H1 (cell line): ENCODE data around the gene CDHR5. TPM values are rescaled to one million over a fixed set of nuclear protein-coding genes. Genes with fewer than 3 reads are reported as not detected.

ENCODE experiments used
- BRCA1 ChIP-seq: IDR thresholded peaks from 2 replicates; pipeline ENCODE4 v1.6.1; 2012; ENCODE audit warnings: low read depth, low read length, improper control_type of control experiment
- polyA plus RNA-seq, 7 experiments: library from polyadenylated mRNA; depleted of rRNA in 3 of 7; stranded (reverse) in 5 of 7; unstranded in 2 of 7; fragments of >200 nt in 5 of 7; fragments of 200-250 nt in 2 of 7; gene quantifications; 1 replicate in 5 of 7; 2 replicates in 1 of 7; 4 replicates in 1 of 7; pipeline versions ENCODE4 v1.2.1 to v1.2.3, GENCODE V29; 2011 to 2013; ENCODE audit warnings: missing spikeins in 2 of 7, mixed read lengths in 2 of 7
- total RNA-seq: library from RNA; stranded (reverse); fragmentation: NEBNext Ultra II Directional; extraction: Animal tissue kit (Norgen Biotek cat#: 25700); gene quantifications from 2 replicates; pipeline ENCODE4 v1.2.1, GENCODE V29; 2021
- TF ChIP-seq, protein P1 (sequence below): fragments of 300-600 bp; sonication (generic); IDR thresholded peaks from 2 replicates; pipeline ENCODE4 v1.7.1; 2012; ENCODE audit warnings: low read length, moderate library complexity, mild to moderate bottlenecking, inconsistent platforms; ENCODE audit not compliant: insufficient replicate concordance

The CDHR5 gene
- total and polyA plus RNA-seq, 2 of the 8 experiments (the other 6 are each of a cell fraction or from before 2014, with no cell fraction given), result not detected

DNA sequence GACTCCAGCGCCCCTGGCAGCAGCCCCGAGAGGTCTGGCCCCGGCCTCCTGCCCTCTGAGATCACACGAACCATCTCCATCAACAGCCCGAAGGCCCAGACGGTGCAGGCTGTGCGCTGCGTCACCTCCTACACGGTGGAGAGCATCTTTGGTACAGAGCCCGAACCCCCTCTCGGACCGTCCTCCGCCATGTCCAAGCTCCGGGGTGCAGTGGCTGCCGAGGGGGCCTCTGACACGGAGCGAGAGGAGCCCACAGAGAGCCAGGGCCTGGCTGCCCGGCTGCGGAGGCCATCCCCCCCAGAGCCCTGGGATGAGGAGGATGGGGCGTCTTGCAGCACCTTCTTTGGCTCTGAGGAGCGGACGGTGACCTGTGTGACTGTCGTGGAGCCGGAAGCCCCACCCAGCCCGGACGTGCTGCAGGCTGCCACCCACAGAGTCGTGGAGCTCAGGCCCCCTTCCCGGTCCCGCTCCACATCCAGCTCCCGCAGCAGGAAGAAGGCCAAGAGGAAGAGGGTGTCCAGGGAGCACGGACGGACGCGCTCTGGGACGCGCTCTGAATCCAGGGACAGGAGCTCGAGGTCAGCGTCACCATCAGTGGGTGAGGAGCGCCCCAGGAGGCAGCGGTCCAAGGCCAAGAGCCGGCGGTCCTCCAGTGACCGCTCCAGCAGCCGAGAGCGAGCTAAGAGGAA, 16.6 kb downstream of the CDHR5 start (continued):
- TF ChIP-seq BRCA1, result no peak
- TF ChIP-seq, protein P1, sequence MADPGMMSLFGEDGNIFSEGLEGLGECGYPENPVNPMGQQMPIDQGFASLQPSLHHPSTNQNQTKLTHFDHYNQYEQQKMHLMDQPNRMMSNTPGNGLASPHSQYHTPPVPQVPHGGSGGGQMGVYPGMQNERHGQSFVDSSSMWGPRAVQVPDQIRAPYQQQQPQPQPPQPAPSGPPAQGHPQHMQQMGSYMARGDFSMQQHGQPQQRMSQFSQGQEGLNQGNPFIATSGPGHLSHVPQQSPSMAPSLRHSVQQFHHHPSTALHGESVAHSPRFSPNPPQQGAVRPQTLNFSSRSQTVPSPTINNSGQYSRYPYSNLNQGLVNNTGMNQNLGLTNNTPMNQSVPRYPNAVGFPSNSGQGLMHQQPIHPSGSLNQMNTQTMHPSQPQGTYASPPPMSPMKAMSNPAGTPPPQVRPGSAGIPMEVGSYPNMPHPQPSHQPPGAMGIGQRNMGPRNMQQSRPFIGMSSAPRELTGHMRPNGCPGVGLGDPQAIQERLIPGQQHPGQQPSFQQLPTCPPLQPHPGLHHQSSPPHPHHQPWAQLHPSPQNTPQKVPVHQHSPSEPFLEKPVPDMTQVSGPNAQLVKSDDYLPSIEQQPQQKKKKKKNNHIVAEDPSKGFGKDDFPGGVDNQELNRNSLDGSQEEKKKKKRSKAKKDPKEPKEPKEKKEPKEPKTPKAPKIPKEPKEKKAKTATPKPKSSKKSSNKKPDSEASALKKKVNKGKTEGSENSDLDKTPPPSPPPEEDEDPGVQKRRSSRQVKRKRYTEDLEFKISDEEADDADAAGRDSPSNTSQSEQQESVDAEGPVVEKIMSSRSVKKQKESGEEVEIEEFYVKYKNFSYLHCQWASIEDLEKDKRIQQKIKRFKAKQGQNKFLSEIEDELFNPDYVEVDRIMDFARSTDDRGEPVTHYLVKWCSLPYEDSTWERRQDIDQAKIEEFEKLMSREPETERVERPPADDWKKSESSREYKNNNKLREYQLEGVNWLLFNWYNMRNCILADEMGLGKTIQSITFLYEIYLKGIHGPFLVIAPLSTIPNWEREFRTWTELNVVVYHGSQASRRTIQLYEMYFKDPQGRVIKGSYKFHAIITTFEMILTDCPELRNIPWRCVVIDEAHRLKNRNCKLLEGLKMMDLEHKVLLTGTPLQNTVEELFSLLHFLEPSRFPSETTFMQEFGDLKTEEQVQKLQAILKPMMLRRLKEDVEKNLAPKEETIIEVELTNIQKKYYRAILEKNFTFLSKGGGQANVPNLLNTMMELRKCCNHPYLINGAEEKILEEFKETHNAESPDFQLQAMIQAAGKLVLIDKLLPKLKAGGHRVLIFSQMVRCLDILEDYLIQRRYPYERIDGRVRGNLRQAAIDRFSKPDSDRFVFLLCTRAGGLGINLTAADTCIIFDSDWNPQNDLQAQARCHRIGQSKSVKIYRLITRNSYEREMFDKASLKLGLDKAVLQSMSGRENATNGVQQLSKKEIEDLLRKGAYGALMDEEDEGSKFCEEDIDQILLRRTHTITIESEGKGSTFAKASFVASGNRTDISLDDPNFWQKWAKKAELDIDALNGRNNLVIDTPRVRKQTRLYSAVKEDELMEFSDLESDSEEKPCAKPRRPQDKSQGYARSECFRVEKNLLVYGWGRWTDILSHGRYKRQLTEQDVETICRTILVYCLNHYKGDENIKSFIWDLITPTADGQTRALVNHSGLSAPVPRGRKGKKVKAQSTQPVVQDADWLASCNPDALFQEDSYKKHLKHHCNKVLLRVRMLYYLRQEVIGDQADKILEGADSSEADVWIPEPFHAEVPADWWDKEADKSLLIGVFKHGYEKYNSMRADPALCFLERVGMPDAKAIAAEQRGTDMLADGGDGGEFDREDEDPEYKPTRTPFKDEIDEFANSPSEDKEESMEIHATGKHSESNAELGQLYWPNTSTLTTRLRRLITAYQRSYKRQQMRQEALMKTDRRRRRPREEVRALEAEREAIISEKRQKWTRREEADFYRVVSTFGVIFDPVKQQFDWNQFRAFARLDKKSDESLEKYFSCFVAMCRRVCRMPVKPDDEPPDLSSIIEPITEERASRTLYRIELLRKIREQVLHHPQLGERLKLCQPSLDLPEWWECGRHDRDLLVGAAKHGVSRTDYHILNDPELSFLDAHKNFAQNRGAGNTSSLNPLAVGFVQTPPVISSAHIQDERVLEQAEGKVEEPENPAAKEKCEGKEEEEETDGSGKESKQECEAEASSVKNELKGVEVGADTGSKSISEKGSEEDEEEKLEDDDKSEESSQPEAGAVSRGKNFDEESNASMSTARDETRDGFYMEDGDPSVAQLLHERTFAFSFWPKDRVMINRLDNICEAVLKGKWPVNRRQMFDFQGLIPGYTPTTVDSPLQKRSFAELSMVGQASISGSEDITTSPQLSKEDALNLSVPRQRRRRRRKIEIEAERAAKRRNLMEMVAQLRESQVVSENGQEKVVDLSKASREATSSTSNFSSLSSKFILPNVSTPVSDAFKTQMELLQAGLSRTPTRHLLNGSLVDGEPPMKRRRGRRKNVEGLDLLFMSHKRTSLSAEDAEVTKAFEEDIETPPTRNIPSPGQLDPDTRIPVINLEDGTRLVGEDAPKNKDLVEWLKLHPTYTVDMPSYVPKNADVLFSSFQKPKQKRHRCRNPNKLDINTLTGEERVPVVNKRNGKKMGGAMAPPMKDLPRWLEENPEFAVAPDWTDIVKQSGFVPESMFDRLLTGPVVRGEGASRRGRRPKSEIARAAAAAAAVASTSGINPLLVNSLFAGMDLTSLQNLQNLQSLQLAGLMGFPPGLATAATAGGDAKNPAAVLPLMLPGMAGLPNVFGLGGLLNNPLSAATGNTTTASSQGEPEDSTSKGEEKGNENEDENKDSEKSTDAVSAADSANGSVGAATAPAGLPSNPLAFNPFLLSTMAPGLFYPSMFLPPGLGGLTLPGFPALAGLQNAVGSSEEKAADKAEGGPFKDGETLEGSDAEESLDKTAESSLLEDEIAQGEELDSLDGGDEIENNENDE, result no peak
- TF ChIP-seq, all 59 proteins: peak for 0
